Stomach (tissue), 4 donors: Measurements from ENCODE around the gene GLOD5.

ENCODE experiments used
- CTCF ChIP-seq, 7 experiments: fragments of 450-650 bp in 4 of 7; fragments of 200-600 bp in 3 of 7; sonication (generic) in 3 of 7; IDR thresholded peaks; one replicate each; pipeline ENCODE4 v1.5.1; 2016 to 2019; ENCODE audit warnings: antibody characterized with exemption in 7 of 7, control low read depth in 2 of 7, mild to moderate bottlenecking in 1 of 7
- EP300 ChIP-seq: sonication (generic); formaldehyde crosslinking; IDR thresholded peaks from one replicate; pipeline ENCODE4 v1.6.1; 2017; ENCODE audit warnings: antibody characterized with exemption
- POLR2A ChIP-seq, 4 donors: fragments of 450-650 bp; IDR thresholded peaks; one replicate each; pipeline ENCODE4 v1.6.1; 2016; ENCODE audit warnings: antibody characterized with exemption in 4 of 4, control low read depth in 2 of 4, mild to moderate bottlenecking in 1 of 4, moderate library complexity in 1 of 4
- POLR2AphosphoS5 ChIP-seq, 3 donors: sonication (generic); formaldehyde crosslinking; IDR thresholded peaks; one replicate each; pipeline ENCODE4 v1.6.1; 2016; ENCODE audit warnings: antibody characterized with exemption in 3 of 3

- TF ChIP-seq CTCF (IDR thresholded peaks at IDR 0.05) (no peak), POLR2A (IDR thresholded peaks at IDR 0.05) (no peak), EP300 (no peak), POLR2AphosphoS5 (IDR thresholded peaks at IDR 0.05) (no peak)
These were observed 54.7 kb downstream of the GLOD5 start for GRCh38 chrX:48816014-48816810.
